H1 (cell line): Measurements from ENCODE around the gene GPX5. TPM values are rescaled to one million over a fixed set of nuclear protein-coding genes. Genes with fewer than 3 reads are reported as not detected.

Experiments used
- CTCF ChIA-PET: fragments of 300-600 bp; sonication (Branson Sonifier 250); formaldehyde crosslinking; loops from one replicate; lab custom pipeline; 2021; ENCODE audit not compliant: partially characterized antibody; lab: Charles Lee
- POLR2A ChIA-PET: fragments of 300-600 bp; sonication (Branson Sonifier 250); formaldehyde crosslinking; loops from one replicate; lab custom pipeline; 2021; ENCODE audit warnings: inconsistent platforms; ENCODE audit not compliant: partially characterized antibody; lab: Charles Lee
- DNase-seq, 2 experiments: peaks; one replicate each; pipeline versions ENCODE4 v3.0.0 to v3.0.0-alpha.2; 2010 to 2022; ENCODE audit warnings: low spot score in 2 of 2, low read depth in 1 of 2, mixed read lengths in 1 of 2
- FAIRE-seq: peaks from 2 replicates; lab custom pipeline; 2011; peaks lifted over from hg19 to GRCh38; lab: Jason Lieb, UNC
- H2AFZ ChIP-seq: 2 replicates; pipeline ENCODE4 v1.8.1; 2012; ENCODE audit warnings: low read length, inconsistent platforms
- H2AK5ac ChIP-seq: 2 replicates; pipeline ENCODE4 v1.6.1; 2013; ENCODE audit warnings: low read depth, low read length
- H2BK120ac ChIP-seq: replicated peaks from 2 replicates; pipeline ENCODE3; 2013; ENCODE audit warnings: low read depth, low read length, inconsistent platforms
- H2BK12ac ChIP-seq: 2 replicates; pipeline ENCODE4 v1.6.1; 2013; ENCODE audit warnings: low read depth, low read length
- H2BK15ac ChIP-seq: 2 replicates; pipeline ENCODE4 v1.6.1; 2013; ENCODE audit warnings: low read length
- H2BK20ac ChIP-seq: 2 replicates; pipeline ENCODE4 v1.6.1; 2013; ENCODE audit warnings: low read length
- H2BK5ac ChIP-seq: 2 replicates; pipeline ENCODE4 v1.6.1; 2013; ENCODE audit warnings: low read depth, low read length
- H3K14ac ChIP-seq: 2 replicates; pipeline ENCODE4 v1.6.1; 2013; ENCODE audit warnings: inconsistent platforms; ENCODE audit not compliant: insufficient read length
- H3K18ac ChIP-seq: 2 replicates; pipeline ENCODE4 v1.6.1; 2013; ENCODE audit warnings: low read length; ENCODE audit errors: extremely low read depth
- H3K23ac ChIP-seq: 2 replicates; pipeline ENCODE4 v1.6.1; 2013; ENCODE audit warnings: inconsistent platforms; ENCODE audit not compliant: insufficient read length
- H3K23me2 ChIP-seq: 2 replicates; pipeline ENCODE4 v1.6.1; 2013; ENCODE audit warnings: low read depth, low read length
- H3K27ac ChIP-seq: 2 replicates; pipeline ENCODE4 v1.6.1; 2011; ENCODE audit warnings: low read depth, low read length, inconsistent platforms
- H3K27me3 ChIP-seq, 4 experiments: replicated peaks in 1 of 4; 1 replicate in 1 of 4; 2 replicates in 3 of 4; pipeline versions ENCODE4 v1.6.1 to v1.8.1; 2011 to 2013; ENCODE audit warnings: low read length in 3 of 4, mild to moderate bottlenecking in 3 of 4, inconsistent platforms in 2 of 4, mixed read lengths in 2 of 4, moderate library complexity in 1 of 4; ENCODE audit not compliant: control insufficient read depth in 3 of 4, insufficient read depth in 3 of 4; ENCODE audit errors: extremely low read depth in 1 of 4
- H3K36me3 ChIP-seq, 4 experiments: 2 replicates each; pipeline versions ENCODE4 v1.6.1 to v1.8.1; 2011 to 2013; ENCODE audit warnings: mild to moderate bottlenecking in 4 of 4, low read length in 3 of 4, moderate library complexity in 2 of 4, control low read depth in 1 of 4, inconsistent platforms in 1 of 4; ENCODE audit not compliant: insufficient read depth in 4 of 4, control insufficient read depth in 2 of 4
- H3K4ac ChIP-seq: replicated peaks from 2 replicates; pipeline ENCODE3; 2013; ENCODE audit warnings: low read length, low read depth, mixed read lengths, inconsistent platforms; ENCODE audit not compliant: insufficient read length
- H3K4me1 ChIP-seq, 4 experiments: replicated peaks in 1 of 4; 1 replicate in 1 of 4; 2 replicates in 3 of 4; pipeline versions ENCODE4 v1.6.1 to v1.8.1; 2011 to 2013; ENCODE audit warnings: low read length in 3 of 4, inconsistent platforms in 2 of 4, mixed read lengths in 1 of 4; ENCODE audit not compliant: insufficient read depth in 4 of 4, control insufficient read depth in 3 of 4
- H3K4me2 ChIP-seq, 2 experiments: 2 replicates each; pipeline versions ENCODE4 v1.6.1 to v1.8.1; 2011 to 2013; ENCODE audit warnings: low read depth in 2 of 2, low read length in 2 of 2, control low read depth in 1 of 2, inconsistent platforms in 1 of 2, mild to moderate bottlenecking in 1 of 2; ENCODE audit not compliant: insufficient read depth in 1 of 2
- H3K4me3 ChIP-seq, 4 experiments: fragments of 200-600, 300-600 bp in 1 of 4; sonication (generic), shearing (Covaris generic), sonication (Bioruptor Twin) in 1 of 4; 2 replicates each; pipeline versions ENCODE4 v1.5.1 to v1.8.1; 2011 to 2016; ENCODE audit warnings: low read length in 4 of 4, low read depth in 3 of 4, control low read depth in 2 of 4, inconsistent platforms in 2 of 4, mild to moderate bottlenecking in 2 of 4, mixed read lengths in 1 of 4, moderate library complexity in 1 of 4; ENCODE audit not compliant: insufficient read depth in 2 of 4; ENCODE audit errors: extremely low read depth in 1 of 4
- H3K56ac ChIP-seq: replicated peaks from 2 replicates; pipeline ENCODE3; 2013; ENCODE audit warnings: low read depth, mild to moderate bottlenecking, mixed read lengths, low read length, inconsistent platforms; ENCODE audit not compliant: insufficient read length
- H3K79me1 ChIP-seq: 2 replicates; pipeline ENCODE4 v1.6.1; 2013; ENCODE audit warnings: low read depth, low read length, control low read depth
- H3K79me2 ChIP-seq, 2 experiments: 2 replicates each; pipeline versions ENCODE4 v1.6.1 to v1.8.1; 2012 to 2013; ENCODE audit warnings: low read length in 2 of 2, mild to moderate bottlenecking in 2 of 2, inconsistent platforms in 1 of 2; ENCODE audit not compliant: insufficient read depth in 2 of 2, control insufficient read depth in 1 of 2
- H3K9ac ChIP-seq, 4 experiments: replicated peaks in 1 of 4; 1 replicate in 1 of 4; 2 replicates in 3 of 4; pipeline versions ENCODE4 v1.6.1 to v1.8.1; 2011 to 2013; ENCODE audit warnings: low read depth in 3 of 4, low read length in 3 of 4, control low read depth in 2 of 4, mild to moderate bottlenecking in 2 of 4, moderate library complexity in 2 of 4, inconsistent platforms in 1 of 4; ENCODE audit errors: extremely low read depth in 1 of 4
- H3K9me3 ChIP-seq, 2 experiments: 2 replicates each; pipeline versions ENCODE4 v1.6.1 to v1.8.1; 2012 to 2013; ENCODE audit warnings: mild to moderate bottlenecking in 2 of 2, moderate library complexity in 2 of 2, control low read depth in 1 of 2, inconsistent platforms in 1 of 2, low read depth in 1 of 2, low read length in 1 of 2, mixed read lengths in 1 of 2; ENCODE audit not compliant: insufficient read depth in 2 of 2
- H4K20me1 ChIP-seq, 2 experiments: replicated peaks in 1 of 2; 2 replicates each; pipeline versions ENCODE3 to v1.8.1; 2011 to 2013; ENCODE audit warnings: inconsistent platforms in 2 of 2, low read length in 2 of 2, mild to moderate bottlenecking in 1 of 2; ENCODE audit not compliant: insufficient read depth in 2 of 2, control insufficient read depth in 1 of 2
- H4K5ac ChIP-seq: 2 replicates; pipeline ENCODE4 v1.6.1; 2013; ENCODE audit warnings: low read length, low read depth, mixed read lengths, inconsistent platforms; ENCODE audit not compliant: insufficient read length
- H4K8ac ChIP-seq: 2 replicates; pipeline ENCODE4 v1.8.0; 2013; ENCODE audit warnings: mild to moderate bottlenecking, moderate library complexity, low read length, inconsistent platforms; ENCODE audit not compliant: insufficient read depth; ENCODE audit errors: extremely low read depth
- H4K91ac ChIP-seq: replicated peaks from 2 replicates; pipeline ENCODE3; 2013; ENCODE audit warnings: low read length, mixed read lengths, inconsistent platforms; ENCODE audit not compliant: insufficient read length
- BRCA1 ChIP-seq: IDR thresholded peaks from 2 replicates; pipeline ENCODE4 v1.6.1; 2012; ENCODE audit warnings: low read depth, low read length, improper control_type of control experiment
- CHD1 ChIP-seq: IDR thresholded peaks from 2 replicates; pipeline ENCODE4 v1.6.1; 2012; ENCODE audit warnings: low read depth, low read length, improper control_type of control experiment
- CREB1 ChIP-seq: IDR thresholded peaks from 2 replicates; pipeline ENCODE4 v1.6.1; 2012; ENCODE audit warnings: inconsistent platforms
- EGR1 ChIP-seq: IDR thresholded peaks from 2 replicates; pipeline ENCODE4 v1.6.1; 2011; ENCODE audit warnings: low read depth, low read length, borderline replicate concordance
- EZH2 ChIP-seq: fragments of 200-600 bp; sonication (generic); IDR thresholded peaks from 2 replicates; pipeline ENCODE4 v1.7.1; 2012; ENCODE audit warnings: low read depth, mild to moderate bottlenecking, moderate library complexity, low read length, inconsistent platforms; ENCODE audit not compliant: severe bottlenecking
- KDM5A ChIP-seq: fragments of 200-600 bp; IDR thresholded peaks from 2 replicates; pipeline ENCODE4 v1.7.1; 2012; ENCODE audit warnings: mild to moderate bottlenecking, low read length, inconsistent platforms, mixed read lengths
- POLR2AphosphoS5 ChIP-seq: IDR thresholded peaks from 2 replicates; pipeline ENCODE4 v1.6.1; 2011; ENCODE audit warnings: low read depth, low read length
- RBBP5 ChIP-seq: IDR thresholded peaks from 2 replicates; pipeline ENCODE4 v1.7.1; 2012; ENCODE audit warnings: low read depth, mild to moderate bottlenecking, inconsistent platforms, low read length, moderate library complexity, borderline replicate concordance
- SAP30 ChIP-seq: fragments of 300-600 bp; sonication (generic); IDR thresholded peaks from 2 replicates; pipeline ENCODE4 v1.7.1; 2012; ENCODE audit warnings: low read length, moderate library complexity, mild to moderate bottlenecking, inconsistent platforms; ENCODE audit not compliant: insufficient read depth, insufficient replicate concordance
- SIN3A ChIP-seq, 2 experiments: IDR thresholded peaks in 1 of 2; conservative IDR thresholded peaks in 1 of 2; 2 replicates each; pipeline ENCODE4 v1.6.1; 2011 to 2012; ENCODE audit warnings: low read length in 2 of 2, improper control_type of control experiment in 1 of 2, low read depth in 1 of 2, mild to moderate bottlenecking in 1 of 2
- SUZ12 ChIP-seq: fragments of 200-600 bp; sonication (generic); IDR thresholded peaks from 2 replicates; pipeline ENCODE4 v1.6.1; 2012; ENCODE audit warnings: mild to moderate bottlenecking, inconsistent platforms, low read length, moderate library complexity, mixed read lengths
- TAF7 ChIP-seq: optimal IDR thresholded peaks from 2 replicates; pipeline ENCODE3; 2011; ENCODE audit warnings: low read depth, mild to moderate bottlenecking, inconsistent platforms, low read length, moderate library complexity, borderline replicate concordance
- TBP ChIP-seq: IDR thresholded peaks from 2 replicates; pipeline ENCODE4 v1.6.1; 2011; ENCODE audit warnings: low read depth, low read length, improper control_type of control experiment
- YY1 ChIP-seq: IDR thresholded peaks from 2 replicates; pipeline ENCODE4 v1.6.1; 2011; ENCODE audit warnings: low read depth, mild to moderate bottlenecking, low read length
- WGBS, 2 experiments: shearing (Covaris generic) in 1 of 2; methylation state at CpG; one replicate each; pipeline versions ENCODE4 v1.1.6 to v1.1.7; 2013 to 2015; ENCODE audit warnings: low lambda C conversion rate in 2 of 2, mixed read lengths in 2 of 2, inconsistent platforms in 1 of 2, low coverage in 1 of 2, missing lambda C conversion rate in 1 of 2; ENCODE audit not compliant: insufficient replicate concordance in 2 of 2, insufficient coverage in 1 of 2, insufficient read length in 1 of 2; ENCODE audit errors: extremely low coverage in 1 of 2, missing lambda C conversion rate in 1 of 2; 5-methylcytosine and 5-hydroxymethylcytosine counted together
- polyA plus RNA-seq, 7 experiments: library from polyadenylated mRNA; depleted of rRNA in 3 of 7; stranded (reverse) in 5 of 7; unstranded in 2 of 7; fragments of >200 nt in 5 of 7; fragments of 200-250 nt in 2 of 7; gene quantifications; 1 replicate in 5 of 7; 2 replicates in 1 of 7; 4 replicates in 1 of 7; pipeline versions ENCODE4 v1.2.1 to v1.2.3, GENCODE V29; 2011 to 2013; ENCODE audit warnings: missing spikeins in 2 of 7, mixed read lengths in 2 of 7
- total RNA-seq: library from RNA; stranded (reverse); fragmentation: NEBNext Ultra II Directional; extraction: Animal tissue kit (Norgen Biotek cat#: 25700); gene quantifications from 2 replicates; pipeline ENCODE4 v1.2.1, GENCODE V29; 2021

The GPX5 gene
- total and polyA plus RNA-seq, 2 of the 8 experiments (the other 6 are each of a cell fraction or from before 2014, with no cell fraction given), result 0.08 TPM; not detected in 1

DNA sequence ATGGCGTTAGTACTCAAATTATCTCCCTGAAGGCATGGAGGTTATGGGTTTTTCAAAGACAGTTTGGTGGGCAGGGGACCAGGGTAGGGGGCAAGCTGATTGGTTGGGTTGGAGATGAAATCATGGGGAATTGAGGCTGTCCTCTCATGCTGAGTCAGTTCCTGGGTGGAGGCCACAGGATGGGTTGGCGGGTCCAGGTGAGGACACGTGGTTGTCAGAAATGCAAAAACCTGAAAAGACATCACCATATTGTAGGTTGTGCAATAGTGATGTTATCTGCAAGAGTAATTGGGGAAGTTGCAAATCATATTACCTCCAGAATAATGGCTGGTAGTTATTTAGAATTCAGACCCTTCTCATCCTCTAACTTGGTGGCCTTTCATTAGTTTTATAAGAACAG, 40.2 kb upstream of the GPX5 start:
- H3K79me1 ChIP-seq, result no peaks in the 10 kb centered on the region
- no peak overlapping the region for H3K18ac ChIP-seq
- CTCF ChIA-PET, result no interaction called here
- no peak overlapping the region for H2BK12ac ChIP-seq
- FAIRE-seq, result no peak
- DNase-seq, result no peak
- no peak overlapping the region for H2AFZ ChIP-seq
- no peak overlapping the region for H3K4me3 ChIP-seq
- H3K79me2 ChIP-seq, result no peaks in the 10 kb centered on the region
- no peak overlapping the region for H4K8ac ChIP-seq
- H2BK5ac ChIP-seq, result no peak overlapping the region
- H3K27ac ChIP-seq, result no peak overlapping the region
- no peak overlapping the region for H2BK20ac ChIP-seq
- H2BK15ac ChIP-seq, result no peak overlapping the region
- H4K91ac ChIP-seq, result no peak overlapping the region
- no peak overlapping the region for H2AK5ac ChIP-seq
- no peak overlapping the region for H4K5ac ChIP-seq
- no peak overlapping the region for H3K23ac ChIP-seq
- H3K56ac ChIP-seq, result no peak overlapping the region
- peaks cover 0 to 3% (median under 1%) of the 10 kb centered on the region in 4 experiments; a peak in 2 of 7 replicates for H3K4me1 ChIP-seq
- H3K27me3 ChIP-seq, result no peaks in the 10 kb centered on the region; a peak in 2 of 7 replicates
- H3K14ac ChIP-seq, result no peak overlapping the region
- no peaks in the 10 kb centered on the region for H3K9me3 ChIP-seq
- WGBS, 2 experiments, result 91% methylated on average over 3 of the region's 3 CpGs; no CpG with 5 or more reads in 1 of the 2 experiments
- no peak overlapping the region for H2BK120ac ChIP-seq
- H3K36me3 ChIP-seq, result no peaks in the 10 kb centered on the region
- no peak overlapping the region for H3K4ac ChIP-seq
- H4K20me1 ChIP-seq, result no peaks in the 10 kb centered on the region
- H3K4me2 ChIP-seq, result no peak overlapping the region
- POLR2A ChIA-PET, result no interaction called here
- TF ChIP-seq SUZ12 (no peak), KDM5A (no peak), SAP30 (no peak), CHD1 (no peak), POLR2AphosphoS5 (no peak), EZH2 (no peak), TBP (no peak), CREB1 (no peak), TAF7 (no peak), RBBP5 (no peak), SIN3A (conservative IDR thresholded peaks at IDR 0.05 in 1 of 2, IDR thresholded peaks at IDR 0.05 in 1 of 2; ENCODE audit: low read depth in 1 of 2, low read length in 2 of 2) (no peak), BRCA1 (no peak), YY1 (no peak), EGR1 (no peak)
- H3K23me2 ChIP-seq, result peaks cover 6% of the 10 kb centered on the region
- H3K9ac ChIP-seq, result no peak overlapping the region
